GM18868 (cell line): ENCODE data around the gene DNA2.
"Not testable (repeated sequence)": the region's sequence is repeated elsewhere in the genome, so short reads cannot be mapped to it uniquely, and the experiment has no call there.

ENCODE experiments used
- ATAC-seq: cut with Tn5 transposase; IDR thresholded peaks from one replicate; pipeline ENCODE4 v1.9.1; 2021; ENCODE audit warnings: mild to moderate bottlenecking, moderate library complexity; ENCODE audit not compliant: unreplicated experiment

DNA2 gene

DNA sequence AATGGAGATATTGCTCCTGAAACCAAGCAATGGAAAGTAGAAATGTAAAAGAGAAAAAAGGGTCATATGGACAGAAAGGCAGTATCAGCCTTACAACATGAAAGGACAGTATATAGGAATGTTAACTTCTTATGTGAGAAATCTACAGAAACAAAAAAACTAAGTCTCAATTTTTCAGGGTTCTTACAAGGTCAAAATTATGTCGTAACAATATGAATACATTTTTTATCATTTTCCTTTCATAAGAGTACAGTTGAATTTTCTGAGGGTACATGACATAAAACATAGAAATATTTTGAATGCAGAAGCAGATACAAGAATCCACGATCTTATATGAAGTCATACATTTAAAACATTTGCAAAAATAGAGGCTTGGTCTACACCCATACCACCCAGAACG is 10.7 kb downstream of the DNA2 start:
- ATAC-seq, result no peak

DNA sequence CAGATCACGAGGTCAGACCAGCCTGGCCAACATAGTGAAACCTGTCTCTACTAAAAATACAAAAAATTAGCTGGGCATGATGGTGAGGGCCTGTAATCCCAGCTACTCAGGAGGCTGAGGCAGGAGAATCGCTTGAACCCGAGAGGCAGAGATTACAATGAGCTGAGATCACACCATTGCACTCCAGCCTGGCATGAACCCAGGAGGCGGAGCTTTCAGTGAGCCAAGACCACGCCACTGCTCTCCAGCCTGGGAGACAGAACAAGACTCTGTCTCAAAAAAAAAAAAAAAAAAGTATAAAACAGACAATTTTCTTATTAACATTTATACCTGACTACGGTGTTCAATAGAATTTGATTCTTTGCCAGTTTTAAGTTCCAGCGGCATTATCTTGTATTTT is 22.1 kb downstream of the DNA2 start:
- not testable (repeated sequence) for ATAC-seq

DNA sequence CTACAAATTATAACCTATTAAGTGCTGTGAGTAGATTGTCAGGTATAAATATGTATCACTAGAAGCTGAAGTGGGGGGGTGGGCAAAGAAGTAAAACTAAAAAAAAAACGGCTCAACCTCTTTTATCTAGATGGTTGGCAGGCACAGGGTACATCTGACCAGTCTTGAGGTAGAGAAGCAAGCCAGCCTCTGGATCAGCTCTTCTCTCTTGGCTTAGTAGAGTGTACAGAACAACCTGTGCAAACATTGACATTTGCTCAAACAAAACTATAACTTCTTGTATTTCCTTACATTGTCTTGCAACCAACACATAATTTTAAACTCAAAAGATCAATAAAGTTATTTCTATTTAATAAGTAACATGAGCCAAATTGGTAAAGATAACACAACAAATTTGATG is 25.6 kb downstream of the DNA2 start:
- no peak for ATAC-seq

DNA sequence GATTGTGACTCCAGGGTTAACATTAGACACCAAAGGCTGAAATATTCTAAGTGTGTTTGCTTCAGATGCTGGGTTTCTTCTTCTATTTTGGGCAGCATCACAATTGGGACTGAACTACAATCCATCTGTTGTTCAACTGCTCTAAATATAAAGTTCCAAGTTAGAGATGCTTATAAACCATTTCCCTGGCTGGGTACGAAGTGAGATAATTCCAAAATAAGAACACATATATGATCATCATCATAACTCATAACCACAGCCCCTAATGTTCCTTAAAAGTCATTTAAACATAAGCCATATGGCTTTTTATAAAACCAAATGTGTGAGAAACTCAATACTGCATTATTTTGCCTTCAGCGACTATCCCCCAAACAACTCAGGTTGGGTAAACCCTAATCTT is 28.8 kb downstream of the DNA2 start:
- no peak for ATAC-seq

DNA sequence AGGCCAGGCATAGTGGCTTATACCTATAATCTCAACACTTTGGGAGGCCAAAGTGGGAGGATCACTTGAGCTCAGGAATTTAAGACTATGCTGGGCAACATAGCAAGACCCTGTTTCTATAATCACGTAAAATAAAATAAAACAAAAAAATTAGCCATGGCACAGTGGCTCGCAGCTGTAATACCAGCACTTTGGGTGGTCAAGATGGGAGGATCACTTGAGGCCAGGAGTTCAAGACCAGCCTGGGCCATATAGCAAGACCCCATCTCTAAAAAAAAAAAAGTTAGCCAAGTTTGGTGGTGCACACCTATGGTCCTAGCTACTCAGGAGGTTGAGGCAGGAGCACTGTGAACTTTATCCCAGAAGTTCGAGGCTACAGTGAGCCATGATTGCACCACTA is 30.9 kb downstream of the DNA2 start:
- no peak for ATAC-seq

DNA sequence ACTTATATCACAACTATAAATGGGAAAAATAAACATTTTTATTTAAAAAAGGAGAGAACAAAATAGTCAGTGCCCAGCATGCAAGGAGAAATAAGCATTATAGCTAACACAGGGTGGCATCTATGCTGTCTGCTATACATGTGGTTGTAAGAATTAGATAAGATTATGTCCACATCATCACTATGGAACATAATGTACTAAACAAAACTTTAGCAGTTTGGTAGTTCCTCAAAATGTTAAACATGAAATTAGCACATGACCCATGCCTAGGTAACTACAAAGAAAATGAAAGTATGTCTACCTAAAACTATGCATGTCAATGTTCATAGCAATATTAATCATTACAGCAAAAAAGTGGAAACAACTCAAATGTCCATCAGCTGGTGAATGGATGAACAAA is 36.0 kb downstream of the DNA2 start:
- no peak for ATAC-seq

DNA sequence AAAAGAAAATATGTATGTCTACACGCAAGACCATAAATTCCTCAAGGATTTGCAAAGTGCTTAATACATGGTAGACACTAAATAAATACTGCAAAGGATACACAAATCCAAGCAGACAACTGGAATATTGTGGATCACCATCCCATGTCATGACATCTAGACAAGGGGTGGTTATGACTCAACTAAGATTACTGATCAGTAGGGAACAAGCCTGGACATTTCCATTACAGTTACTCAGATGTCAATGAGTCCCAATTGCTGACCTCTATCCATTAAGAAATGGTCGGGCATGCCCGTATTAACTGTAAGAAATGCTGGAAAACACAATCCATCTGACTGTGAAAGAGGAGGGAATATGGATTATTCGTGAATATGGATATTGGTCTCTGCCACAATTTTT is 37.1 kb downstream of the DNA2 start:
- ATAC-seq, result no peak

DNA sequence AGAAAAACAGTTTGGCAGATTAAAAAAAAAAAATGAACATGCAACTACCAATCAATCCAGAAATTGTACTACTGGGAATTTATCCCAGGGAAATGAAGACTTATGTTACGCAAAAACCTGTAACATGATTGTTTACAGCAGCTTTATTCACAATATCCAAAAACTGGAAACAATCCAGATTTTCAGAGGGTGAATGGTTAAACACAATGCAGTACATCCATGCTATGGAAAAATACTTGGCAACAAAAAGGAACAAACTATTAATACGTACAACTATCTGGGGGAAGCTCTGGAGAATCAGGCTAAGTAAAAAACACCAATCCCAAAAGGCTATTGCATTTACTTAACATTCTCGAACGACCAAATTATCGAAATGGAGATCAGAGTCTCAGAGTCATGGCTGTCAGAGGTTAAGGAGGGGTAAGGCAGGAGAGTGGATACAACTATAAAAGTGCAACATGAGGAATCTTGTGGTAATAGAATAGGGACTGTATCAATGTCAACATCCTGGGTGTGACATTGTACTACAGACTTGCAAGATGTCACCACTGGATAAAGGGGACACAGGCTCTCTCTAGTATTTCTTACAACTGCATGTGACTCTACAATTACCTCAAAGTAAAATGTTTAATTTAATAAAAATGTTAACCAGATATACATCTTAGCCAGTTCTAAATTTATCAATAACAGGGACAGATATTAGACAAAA is 43.2 kb downstream of the DNA2 start:
- no peak for ATAC-seq

DNA sequence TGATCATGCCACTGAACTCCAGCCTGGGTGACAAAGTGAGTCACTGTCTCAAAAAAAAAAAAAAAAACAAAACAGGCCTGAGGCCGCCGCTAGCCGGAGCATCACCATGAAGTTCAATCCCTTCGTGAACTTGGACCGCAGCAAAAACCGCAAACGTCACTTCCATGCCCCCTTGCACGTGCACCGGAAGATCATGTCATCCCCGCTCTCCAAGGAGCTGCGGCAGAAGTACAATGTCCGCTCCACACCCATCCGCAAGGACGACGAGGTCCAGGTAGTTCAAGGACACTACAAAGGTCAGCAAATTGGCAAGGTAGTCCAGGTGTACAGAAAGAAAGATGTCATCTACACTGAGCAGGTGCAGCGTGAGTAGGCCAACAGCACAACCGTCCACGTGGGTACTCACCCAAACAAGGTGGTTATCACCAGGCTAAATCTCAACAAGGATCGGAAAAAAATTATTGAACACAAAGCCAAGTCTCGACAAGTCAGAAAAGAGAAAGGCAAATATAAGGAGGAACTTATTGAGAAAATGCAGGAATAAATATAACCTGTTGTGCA is 47.2 kb downstream of the DNA2 start:
- ATAC-seq, result no peak

DNA sequence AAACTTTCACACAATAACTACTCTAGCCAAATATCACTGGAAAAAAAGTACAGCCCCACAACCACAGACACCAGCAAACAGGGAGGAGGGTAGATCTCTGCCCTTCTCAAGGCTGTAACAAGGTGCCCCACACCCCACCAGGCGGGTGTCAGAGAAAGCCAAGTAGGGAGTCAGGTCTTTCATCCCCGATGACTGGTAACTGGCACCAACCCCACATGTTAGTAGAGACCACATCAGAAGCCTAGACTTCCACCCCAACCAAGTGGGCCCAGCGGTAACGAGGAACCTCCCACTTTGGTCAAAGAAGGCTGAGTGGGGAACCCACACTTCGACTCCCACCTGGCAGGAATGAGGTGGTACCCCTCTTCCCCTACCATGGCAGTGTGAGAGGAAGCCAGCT is 48.3 kb downstream of the DNA2 start:
- ATAC-seq, result no peak

DNA sequence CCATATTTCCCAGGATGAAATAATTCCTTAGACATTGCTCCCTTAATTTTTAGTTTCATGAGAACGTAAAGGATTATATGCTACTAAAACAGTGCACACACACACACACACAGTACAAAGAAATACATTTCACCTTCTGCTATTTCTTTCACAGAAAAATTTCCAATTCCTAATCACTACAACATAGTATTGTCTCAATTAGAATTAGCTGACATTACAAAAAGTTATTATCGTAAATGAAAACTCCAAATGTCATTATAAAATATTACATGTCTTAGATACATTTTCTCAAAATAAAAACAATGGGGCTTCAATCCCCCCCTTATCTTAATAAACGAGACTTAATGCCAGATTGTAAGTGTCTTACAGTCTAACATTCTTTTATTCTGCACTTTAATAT is 52.4 kb downstream of the DNA2 start:
- no peak for ATAC-seq

DNA sequence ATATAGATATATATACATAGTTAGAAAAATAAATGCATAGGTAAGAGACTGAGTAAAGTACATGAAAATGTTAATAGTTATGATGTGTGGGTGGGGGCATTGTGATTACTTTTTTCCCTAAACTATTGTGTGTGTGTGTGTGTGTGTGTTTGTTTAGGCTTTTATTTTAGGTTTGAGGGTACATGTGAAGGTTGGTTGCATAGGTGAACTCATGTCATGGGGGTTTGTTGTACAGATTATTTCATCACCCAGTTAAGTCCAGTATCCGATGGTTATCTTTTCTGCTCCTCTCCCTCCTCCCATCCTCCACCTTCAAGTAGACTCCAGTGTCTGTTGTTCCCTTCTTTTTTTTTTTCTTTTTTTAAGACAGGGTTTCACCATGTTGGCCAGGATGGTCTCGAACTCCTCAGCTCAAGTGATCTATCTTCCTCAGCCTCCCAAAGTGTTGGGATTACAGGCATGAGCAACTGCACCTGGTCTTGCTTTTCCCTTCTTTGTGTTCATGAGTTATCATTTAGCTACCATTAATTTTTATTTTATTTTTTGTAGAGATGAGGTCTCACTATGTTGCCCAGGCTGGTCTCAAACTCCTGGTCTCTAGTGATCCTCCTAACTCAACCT is 62.8 kb downstream of the DNA2 start:
- no peak for ATAC-seq

DNA sequence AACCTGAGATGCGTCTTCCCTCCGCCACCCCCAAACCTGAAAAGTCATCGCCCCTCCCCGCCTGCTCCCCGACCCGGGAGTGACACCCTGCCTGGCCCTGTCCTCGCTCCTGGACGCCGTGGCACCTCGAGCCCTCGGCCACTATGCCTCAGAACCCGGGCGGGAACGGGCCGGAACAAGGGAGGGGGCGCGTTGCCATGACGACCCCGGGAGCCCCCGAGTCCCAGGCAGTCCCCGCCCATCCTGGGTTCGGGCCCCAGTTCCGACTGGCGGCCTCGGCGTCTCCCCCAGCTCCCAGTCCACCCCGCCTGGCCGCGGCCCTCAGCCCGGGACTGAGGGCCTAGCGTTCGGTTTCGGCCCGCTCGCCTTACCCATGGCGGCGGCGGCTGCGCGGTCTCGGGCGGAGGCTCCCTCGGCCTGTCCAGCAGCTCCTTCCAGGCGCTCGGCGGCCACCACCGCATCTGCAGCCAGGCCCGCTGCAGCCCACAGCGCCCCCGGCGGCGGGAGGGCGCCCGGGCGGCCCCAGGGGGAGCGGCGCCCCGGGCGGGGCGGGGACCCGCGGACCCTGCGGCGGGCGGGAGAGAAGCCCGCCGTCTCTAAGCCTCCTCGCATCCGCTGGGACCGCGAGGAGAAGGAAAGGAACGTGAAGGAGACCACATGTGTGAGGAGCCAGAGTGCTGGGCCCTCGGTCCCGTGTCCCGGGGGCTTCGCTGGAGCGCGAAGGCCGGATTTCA is 64.8 kb downstream of the DNA2 start, which contains the start of gene RUFY2:
TSS of gene RUFY2 (minus strand) at position 463 of the 734 bp plus-strand sequence. CDS start at position 375, 88 bp downstream.
- peak; percentile 92 for ATAC-seq

DNA sequence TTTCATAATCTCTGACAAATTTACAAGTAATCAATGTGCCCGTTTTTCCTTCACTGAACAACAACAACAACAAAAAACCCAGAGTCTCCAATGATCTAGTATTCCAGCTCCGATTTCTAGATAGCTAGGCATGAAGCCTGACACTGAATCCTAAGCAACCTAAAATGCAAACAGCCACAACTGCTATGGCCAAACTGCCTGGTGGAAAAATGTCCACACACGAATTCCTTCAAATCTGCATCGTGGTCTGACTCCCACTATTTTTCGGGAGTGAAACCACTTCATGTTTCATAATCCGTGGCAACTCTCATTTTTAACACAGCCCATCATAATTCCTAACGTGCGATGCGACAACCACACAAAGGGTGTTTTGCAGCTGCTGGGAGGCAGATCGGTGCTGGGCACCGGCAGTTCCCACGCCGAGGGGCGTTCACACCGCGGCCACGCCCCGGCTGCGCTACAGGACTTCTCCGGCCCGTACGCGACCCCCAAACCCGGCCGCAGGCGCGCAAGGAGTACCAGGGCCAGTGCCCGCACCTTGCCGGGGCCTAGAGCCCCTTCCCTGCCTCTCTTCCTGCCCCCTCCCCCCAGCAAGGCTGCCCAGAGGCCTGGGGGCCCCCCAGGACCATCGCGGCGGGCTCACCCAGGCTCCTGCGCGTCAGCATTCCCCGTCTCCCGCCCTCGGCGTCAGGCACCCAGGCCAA is 65.5 kb downstream of the DNA2 start:
- peak; percentile 38 for ATAC-seq

DNA sequence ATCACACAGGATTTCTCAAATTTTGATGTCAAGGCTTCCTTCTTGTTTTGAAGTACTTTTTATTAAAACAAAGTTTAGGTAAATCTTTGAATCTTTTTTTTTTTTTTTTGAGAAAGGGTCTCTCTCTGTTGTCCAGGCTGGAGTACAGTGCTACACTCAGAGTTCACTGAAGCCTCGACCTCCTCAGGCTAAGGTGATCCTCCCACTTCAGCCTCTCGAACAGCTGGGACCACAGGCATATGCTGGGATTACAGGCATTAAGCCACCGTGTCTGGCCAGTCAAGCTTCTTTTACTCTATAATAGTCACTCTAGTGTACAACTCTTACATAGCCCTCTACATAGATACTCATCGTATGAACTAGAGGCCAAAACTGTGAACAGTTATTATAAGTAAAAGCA is 68.1 kb downstream of the DNA2 start:
- ATAC-seq, result no peak

DNA sequence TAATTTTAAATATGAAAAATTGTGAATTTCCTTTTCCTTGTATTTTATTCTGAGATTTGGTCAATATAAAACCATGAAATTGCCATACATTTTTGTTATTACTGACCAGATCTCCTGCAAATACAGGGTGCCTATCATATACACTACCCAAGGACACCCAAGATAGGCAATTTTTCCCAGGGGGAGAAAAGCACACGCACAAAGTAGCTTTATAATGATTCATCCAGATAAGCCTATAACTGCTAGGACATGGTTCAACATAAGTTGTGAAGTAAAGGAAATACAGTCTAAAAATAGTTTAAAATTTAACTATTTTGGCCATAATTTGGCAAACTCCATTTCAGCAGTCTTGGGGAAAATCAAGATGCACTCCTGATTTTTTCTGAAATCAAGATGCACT is 69.5 kb downstream of the DNA2 start:
- no peak for ATAC-seq

DNA sequence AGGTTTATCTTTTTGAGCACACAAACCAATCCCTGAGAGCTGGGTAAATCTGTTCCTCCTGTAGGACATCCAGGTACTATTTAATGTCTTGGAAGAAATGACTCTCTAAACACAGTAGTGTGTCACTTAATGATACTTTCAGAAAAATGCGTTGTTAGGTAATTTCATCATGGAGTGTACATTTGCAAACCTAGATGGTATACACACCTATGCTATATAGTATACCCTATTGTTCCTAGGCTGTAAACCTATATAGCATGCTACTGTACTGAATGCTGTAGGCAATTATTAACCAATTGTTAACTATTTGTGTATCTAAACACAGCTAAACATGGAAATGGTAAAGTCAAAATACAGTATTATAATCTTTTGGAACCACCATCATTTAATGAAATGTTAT is 74.8 kb downstream of the DNA2 start:
- ATAC-seq, result no peak

DNA sequence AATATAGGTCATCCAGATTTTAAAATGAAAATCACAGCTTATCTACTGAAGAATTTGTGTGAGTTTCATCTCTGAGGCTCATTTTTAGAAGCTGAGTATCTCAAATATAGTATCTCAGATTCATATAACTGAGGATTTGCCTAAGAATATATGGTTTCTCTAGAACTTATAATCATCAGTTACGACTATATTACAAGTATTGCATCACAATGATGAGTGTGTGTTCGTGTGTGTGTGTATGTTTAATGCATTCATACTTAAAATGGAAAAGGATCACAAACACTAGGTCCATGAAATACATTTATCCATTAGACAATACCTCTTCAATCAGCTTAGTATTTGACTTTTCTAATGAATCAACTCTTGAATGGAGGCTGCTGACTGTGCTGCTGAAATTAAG is 86.0 kb downstream of the DNA2 start:
- no peak for ATAC-seq

DNA sequence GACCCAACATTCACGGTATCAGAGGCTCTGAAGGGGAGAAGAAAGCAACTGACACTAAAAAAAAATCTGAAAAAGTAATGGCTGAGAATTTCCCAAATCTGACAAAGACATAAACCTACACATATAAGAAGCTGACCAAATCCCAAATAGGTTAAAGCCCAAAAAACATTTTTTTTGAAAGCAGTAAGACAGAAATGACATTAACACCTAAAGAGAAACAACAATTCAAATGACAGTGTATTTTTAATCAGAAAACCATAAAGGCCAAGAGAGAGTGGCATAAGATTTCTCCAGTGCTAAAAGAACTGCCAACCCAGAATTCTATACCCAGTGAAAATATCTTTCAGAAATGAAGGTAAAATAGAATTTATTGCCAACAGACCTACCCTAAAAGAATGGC is 100.2 kb downstream of the DNA2 start:
- ATAC-seq, result no peak

DNA sequence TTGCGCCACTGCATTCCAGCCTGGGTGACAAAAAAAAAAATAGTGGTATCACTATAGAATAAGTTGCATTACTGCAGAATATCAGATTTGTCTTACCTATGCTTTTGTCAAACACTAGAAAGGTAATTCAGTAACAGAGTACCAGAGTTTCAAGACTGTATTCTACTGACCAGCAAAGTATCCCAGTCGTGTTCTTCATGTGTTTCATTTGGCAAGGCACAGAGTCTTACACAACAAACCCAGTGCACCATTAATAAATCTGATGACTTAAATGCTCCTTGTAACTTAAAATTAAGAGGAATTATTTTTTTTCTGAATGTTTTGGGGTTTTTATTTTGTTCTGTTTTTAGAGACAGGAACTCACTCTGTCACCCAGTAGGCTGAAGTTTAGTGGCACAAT is 104.7 kb downstream of the DNA2 start:
- no peak for ATAC-seq

DNA sequence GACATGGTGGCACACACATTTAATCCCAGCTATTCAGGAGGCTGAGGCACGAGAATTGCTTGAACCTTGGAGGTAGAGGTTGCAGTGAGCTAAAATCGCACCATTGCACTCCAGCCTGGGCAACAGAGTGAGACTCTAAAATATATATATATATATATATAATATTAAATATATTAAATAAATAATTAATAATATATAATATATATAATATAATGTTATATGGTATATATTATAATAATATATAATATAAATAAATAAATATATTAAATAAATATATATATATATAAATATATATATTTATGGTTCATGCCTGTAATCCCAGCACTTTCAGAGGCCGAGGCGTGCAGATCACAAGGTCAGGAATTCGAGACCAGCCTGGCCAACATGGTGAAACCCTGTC is 105.2 kb downstream of the DNA2 start:
- no peak for ATAC-seq
